ENCODE measurements around the gene NOM1.

DNA sequence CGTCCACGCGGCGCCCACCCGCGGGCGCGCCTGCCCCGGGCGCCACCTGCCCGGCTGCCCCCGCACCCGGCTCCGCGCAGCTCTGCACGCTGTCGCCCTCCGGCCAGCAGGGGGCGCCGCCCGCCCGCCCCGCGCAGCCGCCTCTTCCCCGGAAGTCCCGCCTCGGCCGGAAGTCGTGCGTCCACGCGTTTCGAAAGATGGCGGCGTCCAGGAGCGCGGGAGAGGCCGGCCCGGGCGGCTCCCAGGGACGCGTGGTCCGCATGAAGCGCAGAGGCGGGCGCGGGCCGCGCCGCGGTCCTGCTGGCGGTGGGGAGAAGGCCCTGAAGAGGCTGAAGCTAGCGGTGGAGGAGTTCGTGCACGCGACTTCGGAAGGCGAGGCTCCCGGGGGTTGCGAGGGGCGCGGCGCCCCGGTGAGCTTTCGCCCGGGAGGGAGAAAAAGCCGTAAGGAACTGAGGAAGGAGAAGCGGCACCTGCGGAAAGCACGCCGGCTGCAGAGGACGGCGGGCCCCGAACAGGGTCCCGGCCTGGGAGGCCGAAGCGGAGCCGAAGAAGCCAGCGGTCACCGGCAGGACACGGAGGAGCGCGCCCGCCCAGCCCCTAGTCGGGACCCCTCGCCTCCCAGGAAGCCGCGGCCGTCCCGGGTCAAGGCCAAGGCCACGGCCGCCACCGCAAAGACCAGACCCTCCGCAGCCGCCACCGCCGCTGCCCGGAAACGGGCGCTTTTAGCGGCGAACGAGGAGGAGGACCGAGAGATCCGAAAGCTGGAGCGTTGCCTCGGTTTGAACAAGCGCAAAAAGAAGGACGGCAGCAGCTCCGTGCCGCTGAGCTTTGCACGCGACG is at the start of gene NOM1:
- TF ChIP-seq, protein P1, sequence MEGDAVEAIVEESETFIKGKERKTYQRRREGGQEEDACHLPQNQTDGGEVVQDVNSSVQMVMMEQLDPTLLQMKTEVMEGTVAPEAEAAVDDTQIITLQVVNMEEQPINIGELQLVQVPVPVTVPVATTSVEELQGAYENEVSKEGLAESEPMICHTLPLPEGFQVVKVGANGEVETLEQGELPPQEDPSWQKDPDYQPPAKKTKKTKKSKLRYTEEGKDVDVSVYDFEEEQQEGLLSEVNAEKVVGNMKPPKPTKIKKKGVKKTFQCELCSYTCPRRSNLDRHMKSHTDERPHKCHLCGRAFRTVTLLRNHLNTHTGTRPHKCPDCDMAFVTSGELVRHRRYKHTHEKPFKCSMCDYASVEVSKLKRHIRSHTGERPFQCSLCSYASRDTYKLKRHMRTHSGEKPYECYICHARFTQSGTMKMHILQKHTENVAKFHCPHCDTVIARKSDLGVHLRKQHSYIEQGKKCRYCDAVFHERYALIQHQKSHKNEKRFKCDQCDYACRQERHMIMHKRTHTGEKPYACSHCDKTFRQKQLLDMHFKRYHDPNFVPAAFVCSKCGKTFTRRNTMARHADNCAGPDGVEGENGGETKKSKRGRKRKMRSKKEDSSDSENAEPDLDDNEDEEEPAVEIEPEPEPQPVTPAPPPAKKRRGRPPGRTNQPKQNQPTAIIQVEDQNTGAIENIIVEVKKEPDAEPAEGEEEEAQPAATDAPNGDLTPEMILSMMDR (IDR thresholded peaks at IDR 0.05): peak; percentile 43 to 96 (median 94)
- peak in 1 of 2 donors; percentile 57 for TF ChIP-seq POLR2A (IDR thresholded peaks at IDR 0.05)

All from uterus (tissue), 2 donors.